Measurements from ENCODE around the gene DHH. TPM values are rescaled to one million over a fixed set of nuclear protein-coding genes. Genes with fewer than 3 reads are reported as not detected.

The DHH gene
- total RNA-seq, 6 donors from 2014 or later: 0.39 to 3.1 (median 0.76) TPM; not detected in 1

DNA sequence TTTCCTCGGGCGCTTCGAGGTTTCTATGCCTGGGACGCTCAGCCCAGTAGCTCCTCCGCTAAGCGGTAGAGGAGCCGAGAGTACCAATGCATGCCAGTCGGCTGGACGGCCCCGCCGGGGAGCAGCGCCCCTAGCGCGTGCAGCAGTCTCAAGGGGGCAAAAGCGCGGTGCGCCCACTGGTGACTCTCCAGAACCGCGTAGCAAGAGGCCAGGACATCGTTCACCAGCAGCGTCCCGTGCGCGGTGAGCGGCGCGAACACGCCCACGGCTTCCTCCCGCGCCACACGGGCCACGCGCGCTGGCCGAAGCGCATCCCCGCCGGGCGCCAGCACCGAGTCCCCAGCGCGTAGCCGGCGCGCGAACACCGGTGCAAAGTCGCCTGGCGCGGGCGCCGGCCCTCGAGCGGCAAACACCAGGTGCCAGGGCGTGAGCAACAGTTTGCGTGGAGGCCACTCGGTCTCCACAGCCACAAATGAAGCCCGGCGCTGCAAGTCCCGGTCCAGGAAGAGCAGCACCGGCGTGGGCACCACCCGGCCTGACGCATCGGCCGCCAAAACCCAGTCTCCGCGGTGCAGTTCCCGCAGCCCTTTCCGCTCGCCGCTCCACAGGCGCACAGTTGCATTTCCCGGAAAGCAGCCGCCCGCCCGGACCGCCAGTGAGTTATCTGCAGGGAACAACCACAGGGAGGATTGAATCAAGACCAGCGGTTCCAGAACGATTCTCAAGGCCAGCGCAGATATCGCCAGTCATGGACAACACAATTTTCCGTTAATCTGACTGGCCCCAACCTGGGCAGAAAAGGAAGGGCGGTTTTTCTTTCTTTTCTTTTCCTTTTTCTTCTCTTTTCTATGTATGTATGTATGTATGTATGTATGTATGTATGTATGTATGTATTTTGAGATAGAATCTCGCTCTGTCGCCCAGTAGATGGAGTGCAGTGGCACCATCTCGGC, 4.5 kb downstream of the DHH start:
- Histone ChIP-seq H3K4me1 (peaks cover 66 to 77% (median 70%) of the 10 kb centered on the region in 4 donors), H3K9me3 (no peaks in the 10 kb centered on the region), H3K4me3 (peak overlapping the region in 3 of 4 donors; percentile 33 to 51 (median 45)), H3K27ac (peak overlapping the region in 2 of 4 donors; percentile 17 to 68), H3K27me3 (peaks cover 0 to 53% (median 27%) of the 10 kb centered on the region in 4 donors), H3K36me3 (no peaks in the 10 kb centered on the region)
- DNase-seq (peak in 1 of 2 donors; percentile 89), ATAC-seq (ENCODE audit: low FRiP score in 2 of 2) (peak in 1 of 2 donors; percentile 48)
- WGBS, 2 donors: 4 to 5% methylated on average over 38 to 59 of the region's 88 CpGs
- TF ChIP-seq, protein P1, sequence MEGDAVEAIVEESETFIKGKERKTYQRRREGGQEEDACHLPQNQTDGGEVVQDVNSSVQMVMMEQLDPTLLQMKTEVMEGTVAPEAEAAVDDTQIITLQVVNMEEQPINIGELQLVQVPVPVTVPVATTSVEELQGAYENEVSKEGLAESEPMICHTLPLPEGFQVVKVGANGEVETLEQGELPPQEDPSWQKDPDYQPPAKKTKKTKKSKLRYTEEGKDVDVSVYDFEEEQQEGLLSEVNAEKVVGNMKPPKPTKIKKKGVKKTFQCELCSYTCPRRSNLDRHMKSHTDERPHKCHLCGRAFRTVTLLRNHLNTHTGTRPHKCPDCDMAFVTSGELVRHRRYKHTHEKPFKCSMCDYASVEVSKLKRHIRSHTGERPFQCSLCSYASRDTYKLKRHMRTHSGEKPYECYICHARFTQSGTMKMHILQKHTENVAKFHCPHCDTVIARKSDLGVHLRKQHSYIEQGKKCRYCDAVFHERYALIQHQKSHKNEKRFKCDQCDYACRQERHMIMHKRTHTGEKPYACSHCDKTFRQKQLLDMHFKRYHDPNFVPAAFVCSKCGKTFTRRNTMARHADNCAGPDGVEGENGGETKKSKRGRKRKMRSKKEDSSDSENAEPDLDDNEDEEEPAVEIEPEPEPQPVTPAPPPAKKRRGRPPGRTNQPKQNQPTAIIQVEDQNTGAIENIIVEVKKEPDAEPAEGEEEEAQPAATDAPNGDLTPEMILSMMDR (IDR thresholded peaks at IDR 0.05): peak in 2 of 6 experiments; percentile 18 to 38
- TF ChIP-seq POLR2AphosphoS5 (IDR thresholded peaks at IDR 0.05): peak in 1 of 2 donors; percentile 70
- TF ChIP-seq EP300 (IDR thresholded peaks at IDR 0.05): no peak

DNA sequence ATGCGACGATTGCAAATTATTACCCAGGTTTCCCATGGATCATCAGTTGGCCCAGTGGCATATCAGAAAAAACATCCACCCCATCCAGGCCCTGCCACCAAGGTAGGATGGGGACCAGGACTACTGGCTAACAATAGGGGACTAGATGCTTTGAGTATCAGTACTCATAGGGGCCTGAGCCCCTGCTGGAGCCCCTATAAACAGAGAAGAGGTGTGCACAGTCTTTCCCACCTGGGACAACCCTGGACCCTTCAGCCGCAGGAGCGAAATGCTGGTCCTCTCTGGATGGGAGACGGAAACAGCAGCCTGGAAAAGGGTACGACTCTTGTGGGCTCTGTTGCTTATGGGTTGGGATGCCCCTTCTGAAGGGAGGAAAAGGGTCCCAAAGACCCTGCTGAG, 5.7 kb downstream of the DHH start:
- H3K4me3 ChIP-seq: no peak overlapping the region
- WGBS, 2 donors: 67 to 72% methylated on average over 6 of the region's 6 CpGs
- TF ChIP-seq, protein P1 (IDR thresholded peaks at IDR 0.05): no peak
- TF ChIP-seq EP300 (IDR thresholded peaks at IDR 0.05) (no peak), POLR2A (IDR thresholded peaks at IDR 0.05) (no peak), POLR2AphosphoS5 (IDR thresholded peaks at IDR 0.05) (no peak)
- ATAC-seq (ENCODE audit: low FRiP score in 2 of 2) (no peak), DNase-seq (no peak)
- H3K27me3 ChIP-seq: peaks cover 0 to 44% (median 21%) of the 10 kb centered on the region in 4 donors
- H3K4me1 ChIP-seq: peaks cover 55 to 65% (median 60%) of the 10 kb centered on the region in 4 donors
- H3K27ac ChIP-seq: no peak overlapping the region
- no peaks in the 10 kb centered on the region for H3K36me3 ChIP-seq
- no peaks in the 10 kb centered on the region for H3K9me3 ChIP-seq

DNA sequence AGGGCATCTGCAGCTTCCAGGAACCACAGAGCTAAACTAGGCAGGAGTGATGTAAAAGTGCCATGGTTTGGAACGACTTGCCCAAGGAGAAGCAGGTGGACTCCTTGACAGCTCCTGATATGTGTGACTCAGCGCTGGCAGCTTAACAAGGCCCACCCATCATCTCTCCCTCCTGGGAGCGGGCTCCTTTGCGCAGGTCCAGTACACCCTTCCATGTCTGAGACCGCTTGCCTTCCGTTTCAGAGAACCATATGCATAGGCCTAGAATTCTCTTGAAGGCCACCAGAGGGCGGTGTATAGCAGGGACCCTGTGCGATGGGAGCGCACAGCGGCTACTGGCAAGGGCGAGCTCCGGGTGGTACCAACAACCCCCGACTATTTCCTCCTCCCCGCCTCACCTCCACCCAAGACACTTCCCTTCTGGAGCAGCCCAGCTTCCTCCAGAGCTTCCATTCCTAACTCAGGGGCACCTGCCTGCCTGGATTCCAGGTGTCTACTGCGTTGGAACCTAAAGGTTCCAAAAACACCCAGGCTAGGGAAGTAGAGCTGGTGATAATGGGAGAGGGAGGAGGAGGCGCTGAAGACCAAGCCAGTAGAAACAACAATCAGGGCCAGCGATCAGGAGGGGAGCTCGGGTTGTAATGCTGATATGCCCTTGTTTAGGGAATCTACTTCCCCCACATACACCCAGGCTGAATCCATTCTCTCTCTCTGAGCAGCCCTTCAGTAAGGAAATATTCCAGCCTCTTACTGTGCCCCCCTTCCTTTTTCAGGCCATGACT, 6.3 kb downstream of the DHH start:
- no peaks in the 10 kb centered on the region for H3K36me3 ChIP-seq
- H3K27ac ChIP-seq: peak overlapping the region in 1 of 4 donors; percentile 10
- H3K4me1 ChIP-seq: peaks cover 49 to 59% (median 55%) of the 10 kb centered on the region in 4 donors
- H3K27me3 ChIP-seq: peaks cover 0 to 39% (median 18%) of the 10 kb centered on the region in 4 donors
- 2 to 3% methylated on average over 16 to 18 of the region's 18 CpGs for WGBS, 2 donors
- TF ChIP-seq POLR2AphosphoS5 (IDR thresholded peaks at IDR 0.05): no peak
- TF ChIP-seq, protein P1 (IDR thresholded peaks at IDR 0.05): peak; percentile 83 to 91 (median 87)
- peak; percentile 94 for ATAC-seq (ENCODE audit: low FRiP score in 2 of 2)
- no peaks in the 10 kb centered on the region for H3K9me3 ChIP-seq
- no peak overlapping the region for H3K4me3 ChIP-seq
- peak in 1 of 2 donors; percentile 89 for DNase-seq

DNA sequence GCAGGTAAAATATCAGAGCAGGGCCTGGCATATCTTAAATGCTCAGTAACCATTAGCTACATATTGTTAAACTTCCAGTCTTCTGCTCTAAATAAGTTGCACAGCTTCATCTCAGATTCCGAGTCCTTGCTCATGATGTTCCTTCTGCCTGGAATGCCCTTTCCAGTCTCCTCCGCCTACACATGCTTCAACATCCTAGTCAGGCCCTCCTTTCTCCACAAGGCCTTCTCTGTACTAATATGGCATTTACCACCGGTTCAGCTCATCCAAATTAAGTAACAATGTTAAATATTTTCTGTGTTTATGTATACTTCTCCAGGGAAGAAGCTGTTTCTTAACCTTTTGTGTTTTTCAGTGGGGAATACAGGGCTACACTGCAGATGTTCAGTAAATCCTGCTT, 8.5 kb downstream of the DHH start:
- H3K36me3 ChIP-seq: no peaks in the 10 kb centered on the region
- H3K27me3 ChIP-seq: peaks cover 0 to 19% (median 7%) of the 10 kb centered on the region in 4 donors
- ATAC-seq (ENCODE audit: low FRiP score in 2 of 2) (no peak), DNase-seq (no peak)
- H3K9me3 ChIP-seq: no peaks in the 10 kb centered on the region
- no peak overlapping the region for H3K4me3 ChIP-seq
- H3K4me1 ChIP-seq: peaks cover 28 to 37% (median 33%) of the 10 kb centered on the region in 4 donors
- H3K27ac ChIP-seq: no peak overlapping the region
- 79 to 81% methylated on average over 3 of the region's 3 CpGs for WGBS, 2 donors
- no peak for TF ChIP-seq POLR2AphosphoS5 (IDR thresholded peaks at IDR 0.05)
- no peak for TF ChIP-seq POLR2A (IDR thresholded peaks at IDR 0.05)
- TF ChIP-seq EP300 (IDR thresholded peaks at IDR 0.05): no peak
- TF ChIP-seq, protein P1 (IDR thresholded peaks at IDR 0.05): no peak

Measured in upper lobe of left lung (tissue), 6 donors.